CD4-positive, alpha-beta T cell treated with Interleukin-6 for 4 hours (primary cell): Measurements from ENCODE around the gene POLR2I.
"Not testable (repeated sequence)": the region's sequence is repeated elsewhere in the genome, so short reads cannot be mapped to it uniquely, and the experiment has no call there.

Experiments used
- DNase-seq: peaks from one replicate; pipeline ENCODE4 v3.0.0-alpha.2; 2020; ENCODE audit warnings: mixed read lengths

Gene POLR2I

GRCh38 chr19:36114721-36115452, at the start of gene POLR2I:
Gene POLR2I (minus strand): TSS chr19:36114875. CDS start chr19:36114856, 19 bp downstream.
- DNase-seq: peak; percentile 99

GRCh38 chr19:36163813-36164212, 49.1 kb upstream of the POLR2I start:
- no peak for DNase-seq

- no peak for DNase-seq
Measured at GRCh38 chr19:36160821-36161596, 46.3 kb upstream of the POLR2I start.

GRCh38 chr19:36153126-36153525, 38.5 kb upstream of the POLR2I start:
- DNase-seq: no peak

GRCh38 chr19:36152352-36153091, 37.8 kb upstream of the POLR2I start, which contains the start of gene COX7A1:
Gene COX7A1 (minus strand): TSS chr19:36152447. CDS start chr19:36152407, 40 bp downstream.
- no peak for DNase-seq

- no peak for DNase-seq
Measured at GRCh38 chr19:36152019-36152351, 37.3 kb upstream of the POLR2I start.

- DNase-seq: no peak
Measured at GRCh38 chr19:36151144-36152018, 36.7 kb upstream of the POLR2I start.

- no peak for DNase-seq
Measured at GRCh38 chr19:36150586-36150985, 35.9 kb upstream of the POLR2I start.

GRCh38 chr19:36149673-36150406, 35.2 kb upstream of the POLR2I start:
- no peak for DNase-seq

GRCh38 chr19:36144624-36145023, 29.9 kb upstream of the POLR2I start:
- DNase-seq: no peak

- no peak for DNase-seq
Measured at GRCh38 chr19:36142496-36142895, 27.8 kb upstream of the POLR2I start.

- DNase-seq: no peak
Measured at GRCh38 chr19:36142046-36142445, 27.4 kb upstream of the POLR2I start.

- peak; percentile 83 for DNase-seq
Measured at GRCh38 chr19:36141039-36141927, 26.6 kb upstream of the POLR2I start.

GRCh38 chr19:36140304-36141038, 25.8 kb upstream of the POLR2I start:
- peak; percentile 38 for DNase-seq

- DNase-seq: peak; percentile 95
Measured at GRCh38 chr19:36139473-36140303, 25.0 kb upstream of the POLR2I start, which contains the start of gene CAPNS1. Gene CAPNS1 (plus strand): TSS chr19:36140066. CDS start chr19:36141012, 946 bp downstream.

GRCh38 chr19:36139120-36139472, 24.4 kb upstream of the POLR2I start:
- DNase-seq: no peak

- peak; percentile 18 for DNase-seq
Measured at GRCh38 chr19:36136964-36137686, 22.4 kb upstream of the POLR2I start.

- not testable (repeated sequence) for DNase-seq
Measured at GRCh38 chr19:36134867-36135266, 20.2 kb upstream of the POLR2I start.
